ENCODE measurements around the gene SLC34A3.

The SLC34A3 gene

DNA sequence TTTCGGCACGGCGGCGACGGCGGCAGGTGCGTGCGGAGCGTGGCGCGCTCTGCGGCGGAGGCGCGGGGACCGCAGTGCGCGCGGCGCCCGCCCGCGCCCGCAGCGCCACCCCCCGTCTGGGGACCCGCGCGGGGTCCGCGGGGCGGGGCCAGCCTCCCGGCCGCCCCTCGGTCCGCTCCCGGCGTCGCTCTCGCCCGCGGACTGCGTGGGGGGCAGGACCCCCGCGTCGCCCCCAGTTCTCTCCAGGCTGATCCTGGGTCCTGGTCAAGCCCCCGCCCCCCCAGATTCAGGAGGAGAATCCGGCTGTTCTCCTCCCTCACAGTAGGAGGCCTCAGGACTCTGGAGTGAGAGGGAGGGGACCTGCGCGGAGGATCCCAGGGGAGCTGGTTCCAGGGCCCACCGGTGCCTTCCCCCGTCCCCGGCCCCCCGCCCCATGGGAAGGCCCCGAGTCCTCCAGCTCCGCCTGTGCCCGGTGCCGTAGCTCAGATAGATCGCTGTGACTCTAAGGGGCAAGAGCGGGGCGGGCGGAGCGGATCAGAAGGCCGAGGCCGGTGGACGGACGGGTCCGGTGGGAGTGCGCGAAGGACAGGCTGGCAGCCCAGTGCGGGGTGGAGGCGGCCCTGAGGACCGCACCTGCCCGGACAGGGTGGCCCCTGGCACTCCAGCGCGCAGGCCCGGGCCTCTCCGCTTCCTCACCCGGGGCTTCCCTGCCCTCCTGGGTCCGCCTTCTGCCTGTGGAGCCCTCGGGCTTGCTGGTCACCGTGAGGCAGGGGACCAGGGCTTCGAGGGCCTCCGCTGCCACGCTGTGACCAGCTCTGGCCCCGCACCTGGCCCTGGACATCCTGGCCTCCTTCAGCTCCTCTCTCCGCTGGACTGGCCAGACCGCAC lies 8.3 kb upstream of the SLC34A3 start, which contains the start of gene RNF208:
Gene RNF208 (minus strand): TSS at position 51 of the 888 bp plus-strand sequence. CDS start 1,028 bp downstream, outside the sequence.
- DNase-seq (ENCODE audit: low read depth) = no peak
- TF ChIP-seq, protein P1, sequence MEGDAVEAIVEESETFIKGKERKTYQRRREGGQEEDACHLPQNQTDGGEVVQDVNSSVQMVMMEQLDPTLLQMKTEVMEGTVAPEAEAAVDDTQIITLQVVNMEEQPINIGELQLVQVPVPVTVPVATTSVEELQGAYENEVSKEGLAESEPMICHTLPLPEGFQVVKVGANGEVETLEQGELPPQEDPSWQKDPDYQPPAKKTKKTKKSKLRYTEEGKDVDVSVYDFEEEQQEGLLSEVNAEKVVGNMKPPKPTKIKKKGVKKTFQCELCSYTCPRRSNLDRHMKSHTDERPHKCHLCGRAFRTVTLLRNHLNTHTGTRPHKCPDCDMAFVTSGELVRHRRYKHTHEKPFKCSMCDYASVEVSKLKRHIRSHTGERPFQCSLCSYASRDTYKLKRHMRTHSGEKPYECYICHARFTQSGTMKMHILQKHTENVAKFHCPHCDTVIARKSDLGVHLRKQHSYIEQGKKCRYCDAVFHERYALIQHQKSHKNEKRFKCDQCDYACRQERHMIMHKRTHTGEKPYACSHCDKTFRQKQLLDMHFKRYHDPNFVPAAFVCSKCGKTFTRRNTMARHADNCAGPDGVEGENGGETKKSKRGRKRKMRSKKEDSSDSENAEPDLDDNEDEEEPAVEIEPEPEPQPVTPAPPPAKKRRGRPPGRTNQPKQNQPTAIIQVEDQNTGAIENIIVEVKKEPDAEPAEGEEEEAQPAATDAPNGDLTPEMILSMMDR (IDR thresholded peaks at IDR 0.05; ENCODE audit: insufficient read depth, low read depth, low read length, missing control alignments) = no peak
- H3K4me3 ChIP-seq (ENCODE audit: low read depth, low read length) = peak within 1 kb of the TSS; percentile 76

DNA sequence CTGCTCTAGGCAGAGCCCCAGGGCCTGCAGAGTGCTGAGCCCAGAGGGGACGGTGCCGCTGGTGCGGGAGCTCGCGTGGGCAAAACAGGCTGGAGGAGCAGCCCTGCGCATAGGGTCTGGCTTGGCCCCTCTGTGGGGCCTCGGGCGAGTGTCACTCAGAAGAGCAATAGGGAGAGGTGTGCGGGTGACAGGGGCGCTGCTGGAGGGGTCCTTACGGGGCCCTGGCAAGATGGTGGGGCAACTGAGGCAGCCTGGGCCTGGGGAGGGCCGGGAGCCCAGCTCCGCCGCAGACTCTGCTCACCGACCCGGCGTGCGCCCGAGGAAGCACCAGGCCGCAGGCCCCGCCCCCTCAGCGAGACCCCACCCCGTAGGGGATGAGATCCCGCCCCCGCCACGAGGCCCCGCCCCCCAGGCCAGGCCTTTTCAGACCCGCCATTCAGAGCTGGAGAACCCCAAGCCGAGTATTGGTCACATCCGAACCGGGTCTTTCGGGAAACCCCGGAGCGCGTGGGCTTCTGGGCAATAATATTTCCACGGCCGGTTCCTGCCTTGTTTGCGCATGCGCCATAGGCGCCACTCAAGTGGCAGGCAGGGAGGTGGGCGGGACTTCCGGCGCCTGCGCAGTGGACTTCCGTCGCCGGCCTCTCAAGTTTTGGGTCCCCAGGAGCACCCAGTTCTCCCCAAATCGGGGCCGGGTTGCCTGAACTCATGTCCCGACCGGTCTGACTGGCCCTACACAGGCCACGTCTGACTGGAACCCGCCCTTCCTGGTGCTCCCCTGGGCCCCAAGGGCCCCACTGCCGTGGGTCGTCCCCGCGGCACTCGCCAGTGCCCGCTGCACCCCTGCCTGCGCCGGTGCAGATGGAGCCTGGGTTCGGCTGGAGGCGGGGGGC lies 7.4 kb upstream of the SLC34A3 start:
- peak; percentile 99 for DNase-seq (ENCODE audit: low read depth)
- peak overlapping the region; percentile 92 for H3K4me3 ChIP-seq (ENCODE audit: low read depth, low read length)
- TF ChIP-seq, protein P1 (IDR thresholded peaks at IDR 0.05; ENCODE audit: insufficient read depth, low read depth, low read length, missing control alignments) = no peak

DNA sequence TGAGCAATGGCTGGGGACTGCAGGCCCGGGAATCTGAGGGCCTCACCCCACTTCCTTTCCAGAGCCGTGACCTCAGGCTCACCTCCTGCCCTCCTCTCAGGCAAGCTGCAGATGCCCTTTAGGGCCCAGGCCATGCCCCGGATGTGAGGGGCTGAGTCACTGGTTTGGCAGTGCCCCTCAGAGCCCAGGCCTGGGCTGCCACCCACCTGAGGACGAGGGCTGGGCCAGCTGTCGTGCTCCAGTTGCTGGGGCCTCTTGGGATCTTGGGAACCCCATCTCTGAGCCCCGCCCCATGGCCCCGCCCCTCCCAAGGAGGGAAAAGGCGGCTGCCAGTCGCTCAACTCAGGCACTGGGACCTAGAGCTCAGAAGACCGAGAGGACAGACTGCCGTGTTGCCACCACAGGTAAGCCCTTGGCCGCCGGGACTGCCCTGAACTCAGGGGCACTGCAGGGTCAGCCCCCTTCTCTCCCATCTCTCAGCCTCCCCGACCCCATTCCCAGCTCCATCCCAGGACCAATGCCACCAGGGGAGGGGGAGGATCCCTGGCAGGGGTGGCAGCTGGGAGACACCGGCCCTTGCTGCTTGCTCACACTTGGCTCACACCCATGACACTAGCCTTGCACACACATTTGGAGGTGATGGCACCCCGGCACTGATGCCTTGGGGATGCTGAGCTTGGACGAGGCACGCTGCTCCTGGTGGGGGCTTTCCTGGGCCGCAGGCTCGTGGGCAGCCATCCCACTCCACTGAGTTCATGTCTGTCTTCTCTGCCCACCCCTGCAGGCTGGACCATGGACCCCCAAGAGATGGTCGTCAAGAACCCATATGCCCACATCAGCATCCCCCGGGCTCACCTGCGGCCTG lies 5.6 kb upstream of the SLC34A3 start, which contains the start of gene CYSRT1:
Gene CYSRT1 (plus strand): TSS at position 345 of the 865 bp plus-strand sequence. CDS start 448 bp downstream, at position 793.
- DNase-seq (ENCODE audit: low read depth) = no peak
- TF ChIP-seq, protein P1 (IDR thresholded peaks at IDR 0.05; ENCODE audit: insufficient read depth, low read depth, low read length, missing control alignments) = no peak
- peak within 1 kb of the TSS; percentile 92 for H3K4me3 ChIP-seq (ENCODE audit: low read depth, low read length)

DNA sequence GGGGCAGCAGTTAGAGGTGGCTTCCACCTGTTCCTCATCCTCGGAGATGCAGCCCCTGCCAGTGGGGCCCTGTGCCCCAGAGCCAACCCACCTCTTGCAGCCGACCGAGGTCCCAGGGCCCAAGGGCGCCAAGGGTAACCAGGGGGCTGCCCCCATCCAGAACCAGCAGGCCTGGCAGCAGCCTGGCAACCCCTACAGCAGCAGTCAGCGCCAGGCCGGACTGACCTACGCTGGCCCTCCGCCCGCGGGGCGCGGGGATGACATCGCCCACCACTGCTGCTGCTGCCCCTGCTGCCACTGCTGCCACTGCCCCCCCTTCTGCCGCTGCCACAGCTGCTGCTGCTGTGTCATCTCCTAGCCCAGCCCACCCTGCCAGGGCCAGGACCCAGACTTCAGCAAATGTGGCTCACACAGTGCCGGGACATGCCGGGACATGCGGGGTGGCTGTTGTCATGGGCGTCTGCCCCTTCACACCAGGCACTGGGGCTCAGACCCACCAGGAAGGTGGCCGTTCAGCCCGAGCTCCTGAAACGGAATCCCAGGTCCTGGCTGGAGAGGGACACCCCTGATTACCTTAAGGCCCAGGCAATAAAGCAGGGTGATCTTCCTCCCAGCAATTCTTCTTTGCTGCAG lies 4.9 kb upstream of the SLC34A3 start:
- TF ChIP-seq, protein P1 (IDR thresholded peaks at IDR 0.05; ENCODE audit: insufficient read depth, low read depth, low read length, missing control alignments) = no peak
- no peak for DNase-seq (ENCODE audit: low read depth)
- H3K4me3 ChIP-seq (ENCODE audit: low read depth, low read length) = no peak overlapping the region

DNA sequence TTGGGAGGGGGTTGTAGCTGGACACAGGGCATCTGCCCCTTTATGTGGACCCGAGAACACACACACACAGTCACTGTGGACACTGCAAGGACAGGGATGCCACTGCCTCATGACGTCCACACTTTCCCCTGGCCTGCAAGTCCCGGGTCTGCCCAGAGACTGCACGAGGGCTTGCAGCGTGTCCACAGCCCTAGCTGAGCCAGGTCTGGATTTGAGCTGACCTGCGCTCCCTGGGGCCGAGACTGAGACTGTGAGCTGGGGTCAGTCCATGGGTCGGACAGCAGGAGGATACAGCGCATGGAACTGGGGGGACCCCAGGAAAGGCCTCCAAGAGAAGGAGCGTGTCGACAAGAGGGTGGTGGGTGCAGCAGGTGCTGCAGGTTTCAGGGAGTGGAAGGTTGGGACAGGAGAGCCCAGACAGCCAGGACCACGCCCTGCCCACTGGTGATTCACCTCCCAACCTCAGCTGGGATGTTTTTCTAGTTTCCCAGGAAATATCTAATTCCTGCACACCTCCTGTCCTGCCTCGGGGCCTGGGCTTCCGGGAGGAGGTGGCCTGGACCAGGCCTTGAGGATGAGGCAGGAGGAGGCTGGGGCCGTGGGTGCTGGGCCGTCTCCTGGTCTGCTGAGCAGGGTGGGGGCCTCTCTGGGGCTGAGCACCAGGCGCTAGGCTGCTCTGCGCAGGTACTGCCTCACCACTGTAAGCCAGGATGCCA lies 4.2 kb upstream of the SLC34A3 start:
- TF ChIP-seq, protein P1 (IDR thresholded peaks at IDR 0.05; ENCODE audit: insufficient read depth, low read depth, low read length, missing control alignments) = no peak
- no peak overlapping the region for H3K4me3 ChIP-seq (ENCODE audit: low read depth, low read length)
- no peak for DNase-seq (ENCODE audit: low read depth)
